IMR-90 (cell line): ENCODE data around the gene HSPA1L. TPM values are rescaled to one million over a fixed set of nuclear protein-coding genes. Genes with fewer than 3 reads are reported as not detected.

Source experiments
- ATAC-seq: fragments of 200-7000 bp; cut with Tn5 transposase; 2 replicates; pipeline ENCODE4 v1.9.1; 2020; ENCODE audit warnings: low read depth, mild to moderate bottlenecking, moderate library complexity
- BruUV-seq: library from RNA; stranded (reverse); fragments of 400-500 nt; replicated peaks from 2 replicates; lab custom pipeline; 2021; lab: Mats Ljungman, UMichigan
- CTCF ChIA-PET: fragments of 300-600 bp; formaldehyde crosslinking; extraction: SDS; loops from one replicate; lab custom pipeline; 2021; ENCODE audit warnings: antibody characterized with exemption; lab: Yijun Ruan, JAX
- POLR2A ChIA-PET: fragments of 300-600 bp; sonication (Branson Sonifier 250); formaldehyde crosslinking; loops from one replicate; lab custom pipeline; 2022; ENCODE audit warnings: antibody characterized with exemption; ENCODE audit not compliant: unreplicated experiment; lab: Charles Lee
- DNase-seq: peaks from one replicate; pipeline ENCODE4 v3.0.0; 2013
- H2AFZ ChIP-seq: replicated peaks from 2 replicates; pipeline ENCODE3; 2013; ENCODE audit warnings: low read length, mild to moderate bottlenecking; ENCODE audit not compliant: poor library complexity
- H2AK5ac ChIP-seq: 2 replicates; pipeline ENCODE4 v1.6.1; 2013; ENCODE audit warnings: low read depth, low read length, inconsistent platforms
- H2AK9ac ChIP-seq: replicated peaks from 2 replicates; pipeline ENCODE3; 2013; ENCODE audit warnings: mild to moderate bottlenecking, low read depth, low read length, moderate library complexity; ENCODE audit not compliant: poor library complexity
- H2BK120ac ChIP-seq: 2 replicates; pipeline ENCODE4 v1.6.1; 2013; ENCODE audit warnings: low read depth, low read length, inconsistent platforms
- H2BK15ac ChIP-seq: 3 replicates; pipeline ENCODE4 v1.6.1; 2013; ENCODE audit warnings: low read depth, low read length, inconsistent platforms
- H2BK20ac ChIP-seq: 2 replicates; pipeline ENCODE4 v1.6.1; 2013; ENCODE audit warnings: low read depth, mild to moderate bottlenecking, inconsistent platforms, low read length, moderate library complexity
- H2BK5ac ChIP-seq: 2 replicates; pipeline ENCODE4 v1.6.1; 2013; ENCODE audit warnings: mild to moderate bottlenecking, low read depth, low read length, inconsistent platforms; ENCODE audit not compliant: poor library complexity, severe bottlenecking
- H3K14ac ChIP-seq: replicated peaks from 2 replicates; pipeline ENCODE4 v1.6.1; 2013; ENCODE audit warnings: low read depth, low read length, inconsistent platforms
- H3K18ac ChIP-seq: 2 replicates; pipeline ENCODE4 v1.6.1; 2013; ENCODE audit warnings: low read depth, low read length, control low read depth
- H3K23ac ChIP-seq: 2 replicates; pipeline ENCODE4 v1.6.1; 2013; ENCODE audit warnings: low read depth, low read length, inconsistent platforms
- H3K27ac ChIP-seq: 2 replicates; pipeline ENCODE4 v1.5.1; 2013; ENCODE audit warnings: mild to moderate bottlenecking, control low read depth, low read length; ENCODE audit not compliant: insufficient read depth
- H3K27me3 ChIP-seq: 2 replicates; pipeline ENCODE4 v1.6.1; 2013; ENCODE audit warnings: low read length; ENCODE audit not compliant: control insufficient read depth, insufficient read depth
- H3K36me3 ChIP-seq: 2 replicates; pipeline ENCODE4 v1.6.1; 2013; ENCODE audit warnings: low read length, mixed read lengths; ENCODE audit not compliant: control insufficient read depth, insufficient read depth
- H3K4ac ChIP-seq: 2 replicates; pipeline ENCODE4 v1.6.1; 2013; ENCODE audit warnings: low read depth, low read length, inconsistent platforms
- H3K4me1 ChIP-seq: 2 replicates; pipeline ENCODE4 v1.6.1; 2013; ENCODE audit warnings: low read length, mixed read lengths; ENCODE audit not compliant: control insufficient read depth, insufficient read depth
- H3K4me2 ChIP-seq: 2 replicates; pipeline ENCODE4 v1.6.1; 2013; ENCODE audit warnings: low read depth, mild to moderate bottlenecking, control low read depth, low read length, moderate library complexity
- H3K4me3 ChIP-seq: 2 replicates; pipeline ENCODE4 v1.5.1; 2013; ENCODE audit warnings: low read depth, mild to moderate bottlenecking, control low read depth, low read length, moderate library complexity; ENCODE audit not compliant: insufficient read depth
- H3K56ac ChIP-seq: 2 replicates; pipeline ENCODE4 v1.6.1; 2013; ENCODE audit warnings: low read length, inconsistent platforms; ENCODE audit not compliant: insufficient read depth; ENCODE audit errors: extremely low read depth
- H3K79me1 ChIP-seq, 2 experiments: 2 replicates each; pipeline ENCODE4 v1.6.1; 2013; ENCODE audit warnings: low read length in 2 of 2, inconsistent platforms in 1 of 2, low read depth in 1 of 2
- H3K9ac ChIP-seq: 2 replicates; pipeline ENCODE4 v1.6.1; 2013; ENCODE audit warnings: low read depth, low read length, control low read depth
- H3K9me1 ChIP-seq: 2 replicates; pipeline ENCODE4 v1.6.1; 2013; ENCODE audit warnings: low read length, inconsistent platforms; ENCODE audit not compliant: insufficient read depth
- H3K9me3 ChIP-seq: 2 replicates; pipeline ENCODE4 v1.6.1; 2013; ENCODE audit warnings: low read length; ENCODE audit not compliant: control insufficient read depth, insufficient read depth
- H4K20me1 ChIP-seq: 2 replicates; pipeline ENCODE4 v1.6.1; 2013; ENCODE audit warnings: low read length, inconsistent platforms; ENCODE audit not compliant: insufficient read depth
- H4K5ac ChIP-seq: 2 replicates; pipeline ENCODE4 v1.6.1; 2013; ENCODE audit warnings: mild to moderate bottlenecking, low read depth, low read length, control low read depth
- H4K8ac ChIP-seq, 2 experiments: 2 replicates each; pipeline ENCODE4 v1.6.1; 2013; ENCODE audit warnings: low read depth in 2 of 2, low read length in 2 of 2, control low read depth in 1 of 2, inconsistent platforms in 1 of 2
- H4K91ac ChIP-seq: 2 replicates; pipeline ENCODE4 v1.6.1; 2013; ENCODE audit warnings: low read depth, low read length, inconsistent platforms; ENCODE audit not compliant: insufficient read depth
- BHLHE40 ChIP-seq: fragments of 150-350 bp; IDR thresholded peaks from 2 replicates; pipeline ENCODE4 v1.6.1; 2016; ENCODE audit warnings: mild to moderate bottlenecking, low read depth, low read length
- CTCF ChIP-seq: conservative IDR thresholded peaks from 2 replicates; pipeline ENCODE4 v1.5.1; 2012; ENCODE audit warnings: mild to moderate bottlenecking, low read depth, low read length, improper control_type of control experiment
- FOS ChIP-seq: fragments of 150-350 bp; IDR thresholded peaks from 2 replicates; pipeline ENCODE4 v1.6.1; 2016; ENCODE audit warnings: low read depth, low read length
- MAFK ChIP-seq: IDR thresholded peaks from 2 replicates; pipeline ENCODE4 v1.6.1; 2012; ENCODE audit warnings: low read depth, low read length, improper control_type of control experiment
- MXI1 ChIP-seq: IDR thresholded peaks from 2 replicates; pipeline ENCODE4 v1.6.1; 2012; ENCODE audit warnings: low read depth, mild to moderate bottlenecking, low read length, moderate library complexity, borderline replicate concordance
- RCOR1 ChIP-seq: IDR thresholded peaks from 2 replicates; pipeline ENCODE4 v1.6.1; 2012; ENCODE audit warnings: mild to moderate bottlenecking, low read length, improper control_type of control experiment; ENCODE audit not compliant: insufficient replicate concordance
- WGBS, 2 experiments: methylation state at CpG; one replicate each; pipeline versions ENCODE4 v1.1.5 to v1.1.7; 2013; ENCODE audit warnings: missing lambda C conversion rate in 2 of 2; ENCODE audit not compliant: insufficient read length in 1 of 2; ENCODE audit errors: extremely low coverage in 2 of 2; 5-methylcytosine and 5-hydroxymethylcytosine counted together
- dilution Hi-C: fragments of 300-500 bp; cut with HindIII; formaldehyde crosslinking; loops from one replicate; pipeline ENCODE4 v1.14.3; 2018; ENCODE audit warnings: low sequenced_read_pairs; ENCODE audit not compliant: unreplicated experiment
- in situ Hi-C: fragments of 300-500 bp; cut with MboI; formaldehyde crosslinking; loops from 3 replicates; pipeline ENCODE4 v1.14.3; 2019; ENCODE audit warnings: low sequenced_read_pairs, inconsistent platforms, mixed read lengths
- intact Hi-C: fragments of 100-400 bp; cut with micrococcal nuclease; formaldehyde crosslinking; loops from 2 replicates; pipeline ENCODE4 v1.10.0; 2022
- polyA plus RNA-seq, 3 experiments: library from polyadenylated mRNA; depleted of rRNA; stranded (reverse); fragments of >200 nt; gene quantifications; 2 replicates each; pipeline ENCODE4 v1.2.3, GENCODE V29; 2012; ENCODE audit warnings: low replicate concordance in 1 of 3
- total RNA-seq: library from RNA; depleted of rRNA; stranded (reverse); fragments of >200 nt; gene quantifications from 2 replicates; pipeline ENCODE4 v1.2.3, GENCODE V29; 2012

HSPA1L gene
- total and polyA plus RNA-seq, 2 of the 4 experiments (the other 2 are of a cell fraction), result 0.97 to 1.3 TPM

- POLR2A ChIA-PET, result interaction anchor here (0.7 to 0.8 kb wide), 2 partner anchors 21 to 26 kb away, joined by 3 to 13 read pairs; partner anchors contain the start of gene NEU1
Observed at GRCh38 chr6:31836047-31836473, 21.0 kb upstream of the HSPA1L start.

More at GRCh38 chr6:31836047-31836473, 21.0 kb upstream of the HSPA1L start:
- Histone ChIP-seq H3K23ac (peak overlapping the region; percentile 83), H3K9ac (peak overlapping the region; percentile 98), H3K18ac (0 out of 2 replicates have a peak overlapping the region, but pooled peaks have one; percentile 42), H2BK120ac (no peak overlapping the region), H2BK20ac (no peak overlapping the region), H3K14ac (peak overlapping the region; percentile 82), H4K5ac (peak overlapping the region; percentile 36; the same call in 1 of the 2 replicates), H3K9me3 (no peaks in the 10 kb centered on the region), H3K4ac (peak overlapping the region; percentile 4; the same call in 1 of the 2 replicates), H4K8ac (peak overlapping the region in 1 of 2 experiments; percentile 57; a peak in 1 of 4 replicates), H2BK15ac (no peak overlapping the region), H3K4me2 (peak overlapping the region; percentile 94), H3K36me3 (peaks cover 43% of the 10 kb centered on the region), H3K4me1 (peaks cover 12% of the 10 kb centered on the region), H4K91ac (0 out of 2 replicates have a peak overlapping the region, but pooled peaks have one; percentile 3), H2AFZ (no peak overlapping the region), H2BK5ac (peak overlapping the region; percentile 52), H3K27ac (peak overlapping the region; percentile 79), H3K9me1 (peaks cover 7% of the 10 kb centered on the region; the same call in 1 of the 2 replicates), H2AK9ac (peak overlapping the region; percentile 6), H4K20me1 (peaks cover 50% of the 10 kb centered on the region), H3K27me3 (no peaks in the 10 kb centered on the region), H3K56ac (0 out of 2 replicates have a peak overlapping the region, but pooled peaks have one; percentile 49), H3K4me3 (peak overlapping the region; percentile 93), H2AK5ac (0 out of 2 replicates have a peak overlapping the region, but pooled peaks have one; percentile 41), H3K79me1 (peaks cover 26 to 49% of the 10 kb centered on the region in 2 experiments; a peak in 3 of 4 replicates)
- TF ChIP-seq CTCF (no peak), FOS (no peak), MXI1 (peak; percentile 66; the same call in 1 of the 2 replicates), RCOR1 (no peak), BHLHE40 (peak; percentile 64), MAFK (no peak)
- no TSS peak for BruUV-seq
- in situ Hi-C loops, result loop anchor here (10.0 kb wide), 2 partner anchors 151 to 291 kb away; partner anchors contain the start of genes ATP6V1G2, DDX39B, LY6G5C and NFKBIL1
- intact Hi-C loops, result no loop called here
- peak; percentile 13 for DNase-seq
- CTCF ChIA-PET, result interaction anchor here (0.6 kb wide), 1 partner anchor 140 kb away, joined by 4 read pairs; no protein-coding TSS in a partner anchor
- ATAC-seq, result no peak
- dilution Hi-C loops, result no loop called here
- WGBS, 2 experiments, result 2% methylated on average over 10 of the region's 14 CpGs; no CpG with 5 or more reads in 1 of the 2 experiments
